ENCODE results near the gene TEAD1.

Gene TEAD1

GRCh38 chr11:12845163-12845562, 170.9 kb downstream of the TEAD1 start:
- DNase-seq, result no peak

GRCh38 chr11:12845739-12846358, 171.6 kb downstream of the TEAD1 start:
- peak; percentile 91 to 96 for DNase-seq

- DNase-seq, result no peak
These were observed 172.8 kb downstream of the TEAD1 start for GRCh38 chr11:12846786-12847615.

GRCh38 chr11:12848413-12848812, 174.2 kb downstream of the TEAD1 start:
- DNase-seq, result no peak

- DNase-seq, result no peak
These were observed 179.1 kb downstream of the TEAD1 start for GRCh38 chr11:12853325-12853651.

- DNase-seq, result no peak
These were observed 179.6 kb downstream of the TEAD1 start for GRCh38 chr11:12853652-12854296.

GRCh38 chr11:12854297-12854661, 180.1 kb downstream of the TEAD1 start:
- no peak for DNase-seq

- no peak for DNase-seq
These were observed 180.6 kb downstream of the TEAD1 start for GRCh38 chr11:12854829-12855228.

GRCh38 chr11:12856338-12856737, 182.1 kb downstream of the TEAD1 start:
- DNase-seq, result no peak

- no peak for DNase-seq
These were observed 183.4 kb downstream of the TEAD1 start for GRCh38 chr11:12857572-12857971.

GRCh38 chr11:12859872-12860657, 185.8 kb downstream of the TEAD1 start:
- no peak for DNase-seq

- DNase-seq, result no peak
These were observed 186.6 kb downstream of the TEAD1 start for GRCh38 chr11:12860827-12861226.

- DNase-seq, result no peak
These were observed 188.7 kb downstream of the TEAD1 start for GRCh38 chr11:12862696-12863469.

- DNase-seq, result no peak
These were observed 189.4 kb downstream of the TEAD1 start for GRCh38 chr11:12863605-12864121.

GRCh38 chr11:12864316-12865156, 190.3 kb downstream of the TEAD1 start:
- no peak for DNase-seq

GRCh38 chr11:12865863-12866595, 191.8 kb downstream of the TEAD1 start:
- DNase-seq, result no peak

GRCh38 chr11:12867531-12867930, 193.3 kb downstream of the TEAD1 start:
- DNase-seq, result no peak

- no peak for DNase-seq
These were observed 194.3 kb downstream of the TEAD1 start for GRCh38 chr11:12868315-12869073.

GRCh38 chr11:12871241-12871640, 197.0 kb downstream of the TEAD1 start:
- DNase-seq, result no peak

GRCh38 chr11:12871788-12872321, 197.6 kb downstream of the TEAD1 start:
- DNase-seq, result no peak

Measured in NCI-H187 (cell line).